Subcutaneous abdominal adipose tissue (tissue), 5 donors: ENCODE data around the gene PDZRN4.

ENCODE experiments used
- H3K27ac ChIP-seq: one replicate; pipeline ENCODE4 v1.7.0; 2013; ENCODE audit warnings: low read depth, mild to moderate bottlenecking, inconsistent platforms, low read length, moderate library complexity
- H3K27me3 ChIP-seq, 5 donors: one replicate each; pipeline ENCODE4 v1.7.0; 2013; ENCODE audit warnings: low read length in 5 of 5, inconsistent platforms in 1 of 5; ENCODE audit not compliant: control insufficient read depth in 5 of 5, insufficient read depth in 4 of 5
- H3K36me3 ChIP-seq, 5 donors: one replicate each; pipeline ENCODE4 v1.7.0; 2013; ENCODE audit warnings: low read length in 5 of 5; ENCODE audit not compliant: control insufficient read depth in 5 of 5, insufficient read depth in 5 of 5
- H3K4me1 ChIP-seq, 5 donors: one replicate each; pipeline ENCODE4 v1.7.0; 2013; ENCODE audit warnings: low read length in 5 of 5, mild to moderate bottlenecking in 3 of 5, moderate library complexity in 1 of 5; ENCODE audit not compliant: control insufficient read depth in 5 of 5, insufficient read depth in 5 of 5
- H3K4me3 ChIP-seq, 5 donors: one replicate each; pipeline ENCODE4 v1.7.0; 2013; ENCODE audit warnings: low read length in 5 of 5, low read depth in 1 of 5
- H3K9ac ChIP-seq, 5 donors: one replicate each; pipeline ENCODE4 v1.7.0; 2013; ENCODE audit warnings: low read length in 5 of 5, mild to moderate bottlenecking in 4 of 5, moderate library complexity in 3 of 5
- H3K9me3 ChIP-seq, 5 donors: one replicate each; pipeline ENCODE4 v1.7.0; 2013; ENCODE audit warnings: low read length in 5 of 5; ENCODE audit not compliant: control insufficient read depth in 5 of 5
- donor health status: healthy.
- donor health status: healthy.
- donor health status: healthy.
- donor health status: healthy.
- donor health status: healthy.

PDZRN4 gene

DNA sequence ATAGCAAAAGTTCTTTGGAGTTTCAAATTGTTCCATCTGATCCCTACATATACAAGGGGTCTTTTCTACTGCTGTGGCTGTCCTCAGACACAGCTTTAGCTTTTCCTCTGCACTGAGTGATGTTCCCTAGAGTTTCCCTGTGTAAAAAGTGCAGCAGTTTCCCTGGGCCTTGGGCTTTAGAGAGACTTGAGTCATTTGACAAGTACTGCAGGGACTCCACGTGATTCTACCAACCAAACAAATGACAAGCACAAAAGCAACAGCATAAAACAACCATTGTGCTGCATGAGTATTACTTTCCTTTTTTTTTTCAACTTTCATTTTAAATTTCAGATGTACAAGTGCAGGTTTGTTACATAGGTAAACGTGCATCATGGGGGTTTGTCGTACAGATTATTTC is 272.8 kb downstream of the PDZRN4 start:
- Histone ChIP-seq H3K27ac (no peak overlapping the region), H3K27me3 (no peaks in the 10 kb centered on the region), H3K4me3 (no peak overlapping the region), H3K9ac (no peak overlapping the region), H3K9me3 (no peaks in the 10 kb centered on the region), H3K4me1 (no peaks in the 10 kb centered on the region), H3K36me3 (no peaks in the 10 kb centered on the region)

DNA sequence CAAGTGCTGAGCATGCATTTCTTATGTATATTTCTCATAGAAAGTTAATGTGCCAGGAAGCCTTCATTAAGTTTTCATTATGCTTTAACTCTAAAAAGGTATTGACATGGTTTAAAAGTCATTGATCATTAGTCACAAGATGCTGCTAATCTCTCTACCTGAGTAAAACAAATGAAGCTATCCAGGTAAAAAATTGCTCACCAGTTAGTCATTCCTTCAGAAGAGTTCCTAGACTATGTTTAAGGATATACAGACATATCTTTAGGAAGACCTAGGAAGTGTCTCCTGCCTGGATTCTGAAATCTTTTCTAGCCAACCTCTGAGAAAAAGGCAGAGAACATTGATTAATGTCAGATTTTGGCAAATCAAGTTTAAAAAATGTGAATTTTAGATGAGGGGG is 274.2 kb downstream of the PDZRN4 start:
- Histone ChIP-seq H3K9me3 (no peaks in the 10 kb centered on the region), H3K27ac (no peak overlapping the region), H3K27me3 (no peaks in the 10 kb centered on the region), H3K36me3 (no peaks in the 10 kb centered on the region), H3K9ac (no peak overlapping the region), H3K4me1 (no peaks in the 10 kb centered on the region), H3K4me3 (no peak overlapping the region)

DNA sequence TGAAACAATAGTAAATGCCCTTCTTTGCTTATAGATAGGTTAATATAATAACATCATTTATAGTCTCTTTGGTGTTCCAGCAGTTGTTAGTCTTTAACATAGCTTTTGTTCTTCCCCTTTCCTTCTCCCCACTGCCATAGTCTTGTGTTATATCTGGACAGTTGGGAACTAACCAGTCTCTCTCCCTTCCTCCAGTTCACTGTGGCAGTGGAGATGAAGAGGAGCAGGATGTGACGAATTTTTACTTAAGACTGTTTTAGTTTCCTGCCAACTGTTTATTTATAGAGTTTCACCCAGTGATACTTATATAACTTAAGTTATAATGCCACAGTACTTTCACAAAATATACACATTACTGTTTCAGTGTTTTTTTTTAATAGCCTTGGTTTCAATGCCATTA is 277.4 kb downstream of the PDZRN4 start:
- no peaks in the 10 kb centered on the region for H3K9me3 ChIP-seq
- no peaks in the 10 kb centered on the region for H3K27me3 ChIP-seq
- H3K36me3 ChIP-seq = no peaks in the 10 kb centered on the region
- no peak overlapping the region for H3K27ac ChIP-seq
- no peak overlapping the region for H3K9ac ChIP-seq
- H3K4me1 ChIP-seq = no peaks in the 10 kb centered on the region
- H3K4me3 ChIP-seq = no peak overlapping the region

DNA sequence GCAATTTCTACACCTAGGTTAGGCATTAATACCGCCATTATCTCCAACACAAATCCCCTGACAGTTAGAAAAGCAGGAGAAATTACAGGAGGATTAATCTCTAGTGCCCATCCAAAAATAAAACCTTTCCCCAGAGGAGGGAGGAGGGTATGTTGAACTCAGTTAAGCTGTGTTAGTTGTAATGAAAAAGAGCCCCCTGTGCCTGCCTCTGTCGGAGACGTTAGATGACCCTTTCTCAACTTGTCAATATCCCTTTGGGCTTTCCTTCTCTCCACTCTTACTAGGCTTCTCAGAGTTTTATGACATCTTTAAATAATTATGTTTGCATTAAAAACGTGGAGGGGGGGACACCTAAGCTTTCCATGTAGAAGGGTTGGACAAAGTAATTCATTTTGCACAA is 278.2 kb downstream of the PDZRN4 start:
- H3K4me3 ChIP-seq = no peak overlapping the region
- H3K9ac ChIP-seq = no peak overlapping the region
- H3K27ac ChIP-seq = no peak overlapping the region
- no peaks in the 10 kb centered on the region for H3K9me3 ChIP-seq
- no peaks in the 10 kb centered on the region for H3K27me3 ChIP-seq
- H3K36me3 ChIP-seq = no peaks in the 10 kb centered on the region
- no peaks in the 10 kb centered on the region for H3K4me1 ChIP-seq

DNA sequence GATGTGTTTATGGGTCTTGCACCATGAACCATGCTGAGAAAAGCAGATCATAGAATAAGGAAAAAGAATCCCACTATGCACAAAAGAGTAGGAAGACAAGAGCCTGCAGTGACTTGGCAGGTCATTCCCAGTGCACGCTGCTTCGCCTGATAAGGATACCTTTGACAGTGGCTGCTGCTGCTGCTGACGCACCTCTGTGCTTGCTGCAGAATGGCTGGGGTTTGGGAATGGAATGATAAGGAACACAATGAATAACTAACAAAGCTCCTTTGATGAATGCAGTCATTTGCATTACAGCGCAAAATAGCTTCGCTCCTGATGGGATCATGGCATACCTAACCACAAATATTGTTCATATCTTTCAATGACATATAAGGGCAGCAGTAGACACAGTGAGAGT is 278.7 kb downstream of the PDZRN4 start:
- Histone ChIP-seq H3K27me3 (no peaks in the 10 kb centered on the region), H3K4me1 (no peaks in the 10 kb centered on the region), H3K36me3 (no peaks in the 10 kb centered on the region), H3K4me3 (no peak overlapping the region), H3K9me3 (no peaks in the 10 kb centered on the region), H3K9ac (no peak overlapping the region), H3K27ac (no peak overlapping the region)

DNA sequence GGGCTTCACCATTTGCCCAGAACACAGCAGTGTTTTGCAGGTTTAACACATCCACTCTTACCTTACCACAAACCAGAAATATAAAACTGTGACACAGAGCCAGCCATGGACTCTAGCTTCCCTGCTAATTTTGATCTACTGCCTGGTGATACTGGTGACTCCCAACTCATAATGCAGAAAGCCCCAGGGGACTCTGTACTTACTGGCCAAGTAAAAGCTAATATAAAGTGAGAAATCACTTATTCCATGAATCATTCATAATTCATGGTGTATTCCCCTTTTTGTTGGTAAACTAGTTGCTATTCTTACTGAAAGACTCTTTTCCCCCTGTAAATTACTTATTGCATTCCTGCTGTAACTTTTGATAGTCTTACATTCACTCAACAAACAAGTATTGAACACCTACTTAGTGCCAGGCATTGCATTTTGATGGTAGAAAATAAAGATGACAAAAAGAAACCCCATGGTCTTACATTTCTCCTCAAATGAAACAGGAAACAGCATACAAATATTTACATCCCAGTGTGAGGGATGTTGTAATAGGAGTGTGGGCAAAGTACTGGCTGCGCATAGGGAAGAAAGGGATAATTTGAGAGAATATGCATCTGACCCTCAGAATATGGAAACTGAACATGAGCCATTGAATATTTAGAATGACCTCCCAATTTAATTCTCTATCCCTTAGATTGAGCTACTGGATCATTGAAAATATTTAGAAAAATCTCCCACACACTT is 279.6 kb downstream of the PDZRN4 start:
- H3K36me3 ChIP-seq = no peaks in the 10 kb centered on the region
- no peak overlapping the region for H3K9ac ChIP-seq
- no peak overlapping the region for H3K4me3 ChIP-seq
- no peaks in the 10 kb centered on the region for H3K4me1 ChIP-seq
- no peaks in the 10 kb centered on the region for H3K27me3 ChIP-seq
- no peak overlapping the region for H3K27ac ChIP-seq
- no peaks in the 10 kb centered on the region for H3K9me3 ChIP-seq

DNA sequence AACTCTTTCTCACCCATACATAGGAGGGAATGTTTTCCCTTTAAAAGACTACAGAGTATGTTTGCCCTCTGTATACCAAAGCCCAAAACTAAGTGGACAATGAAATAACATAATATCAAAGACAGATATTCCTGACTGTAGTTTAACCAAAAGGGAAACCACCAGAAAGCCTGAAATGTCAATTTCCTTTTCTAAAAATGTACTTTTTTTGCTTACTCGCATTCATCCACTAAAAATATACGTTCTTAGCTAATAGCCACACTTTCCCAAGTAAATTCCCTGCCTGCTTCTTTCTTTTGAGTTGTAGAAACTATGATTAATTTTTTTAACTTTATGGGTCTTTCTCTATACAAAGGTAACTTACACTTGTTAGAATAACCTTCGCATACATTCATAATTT is 280.2 kb downstream of the PDZRN4 start:
- no peaks in the 10 kb centered on the region for H3K4me1 ChIP-seq
- H3K9ac ChIP-seq = no peak overlapping the region
- H3K4me3 ChIP-seq = no peak overlapping the region
- H3K9me3 ChIP-seq = no peaks in the 10 kb centered on the region
- no peaks in the 10 kb centered on the region for H3K27me3 ChIP-seq
- H3K36me3 ChIP-seq = no peaks in the 10 kb centered on the region
- no peak overlapping the region for H3K27ac ChIP-seq

DNA sequence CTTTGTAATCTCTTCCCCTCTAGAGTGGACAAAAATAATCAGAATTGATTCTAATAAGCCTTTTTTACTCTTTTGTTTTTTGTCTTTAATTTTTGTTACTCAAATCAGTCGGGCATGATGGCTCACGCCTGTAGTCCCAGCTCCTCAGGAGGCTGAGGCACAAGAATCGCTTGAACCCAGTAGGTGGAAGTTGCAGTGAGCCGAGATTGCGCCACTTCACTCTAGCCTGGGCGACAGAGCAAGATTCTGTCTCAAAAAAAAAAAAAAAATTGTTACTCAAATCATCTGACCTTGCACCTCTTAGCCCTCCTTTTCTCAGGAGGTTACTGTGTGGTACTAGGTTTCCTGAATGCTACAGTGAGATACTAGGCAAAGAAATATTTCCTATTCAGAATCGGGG is 280.6 kb downstream of the PDZRN4 start:
- Histone ChIP-seq H3K4me3 (no peak overlapping the region), H3K9me3 (no peaks in the 10 kb centered on the region), H3K27me3 (no peaks in the 10 kb centered on the region), H3K4me1 (no peaks in the 10 kb centered on the region), H3K36me3 (no peaks in the 10 kb centered on the region), H3K27ac (no peak overlapping the region), H3K9ac (no peak overlapping the region)

DNA sequence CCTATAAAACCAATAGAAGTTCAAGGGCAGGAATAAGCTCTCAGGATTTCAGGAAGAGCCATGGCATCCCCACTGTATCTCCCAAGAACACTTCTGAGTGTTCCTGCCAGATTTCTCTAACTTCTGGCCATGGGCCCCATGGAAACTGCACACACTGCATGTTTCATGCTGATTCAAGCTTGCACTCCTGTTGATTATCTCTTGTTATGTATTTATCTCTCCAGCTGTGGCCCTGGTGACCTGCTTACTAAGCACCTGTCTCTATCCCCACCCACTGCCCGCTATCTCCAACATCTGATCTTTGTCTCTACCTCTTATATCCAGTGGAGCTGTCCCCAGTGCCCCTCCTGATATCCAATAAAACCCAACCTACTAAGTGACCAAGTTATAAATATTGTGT is 285.3 kb downstream of the PDZRN4 start:
- Histone ChIP-seq H3K4me1 (no peaks in the 10 kb centered on the region), H3K27ac (no peak overlapping the region), H3K36me3 (no peaks in the 10 kb centered on the region), H3K9me3 (no peaks in the 10 kb centered on the region), H3K9ac (no peak overlapping the region), H3K27me3 (no peaks in the 10 kb centered on the region), H3K4me3 (no peak overlapping the region)

DNA sequence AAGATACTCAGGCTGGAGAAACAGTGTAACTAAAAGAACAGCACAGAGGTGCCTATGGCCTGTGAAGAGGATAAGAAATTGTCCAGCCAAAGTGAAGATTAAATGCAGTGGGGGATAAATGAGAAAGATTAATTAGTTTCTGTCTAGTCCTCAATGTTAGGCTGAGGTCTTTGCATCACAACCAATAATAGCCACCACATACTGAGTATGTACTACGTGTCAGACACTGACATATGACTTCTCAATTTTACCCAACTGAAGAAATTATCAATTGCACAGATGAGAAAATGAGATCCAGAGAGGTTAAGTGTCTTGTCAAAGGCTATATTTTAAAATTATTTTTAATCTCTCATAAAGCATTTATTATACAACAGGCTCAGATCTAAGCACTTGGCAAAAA is 285.9 kb downstream of the PDZRN4 start:
- Histone ChIP-seq H3K9me3 (no peaks in the 10 kb centered on the region), H3K27me3 (no peaks in the 10 kb centered on the region), H3K4me1 (no peaks in the 10 kb centered on the region), H3K36me3 (no peaks in the 10 kb centered on the region), H3K4me3 (no peak overlapping the region), H3K27ac (no peak overlapping the region), H3K9ac (no peak overlapping the region)
